HepG2 (cell line): ENCODE data around the gene ITCH. TPM values are rescaled to one million over a fixed set of nuclear protein-coding genes. Genes with fewer than 3 reads are reported as not detected.

Experiments used
- ASH2L ChIP-seq: fragments of 300-600, 200-600 bp; sonication (generic); IDR thresholded peaks from 2 replicates; pipeline ENCODE4 v1.7.0; 2017; ENCODE audit warnings: low read depth, mild to moderate bottlenecking, moderate library complexity, mixed read lengths, low read length; ENCODE audit not compliant: insufficient read length
- CBX5 ChIP-seq: sonication (generic); formaldehyde crosslinking; IDR thresholded peaks from 2 replicates; pipeline ENCODE4 v1.4.0; 2020; ENCODE audit warnings: missing genetic modification reagents, borderline replicate concordance
- MTF2 ChIP-seq: sonication (generic); formaldehyde crosslinking; IDR thresholded peaks from 2 replicates; pipeline ENCODE4 v1.5.0; 2020; ENCODE audit warnings: missing genetic modification reagents, borderline replicate concordance
- NFATC3 ChIP-seq: sonication (generic); formaldehyde crosslinking; IDR thresholded peaks from 2 replicates; pipeline ENCODE4 v1.5.1; 2020; ENCODE audit warnings: mild to moderate bottlenecking, missing genetic modification reagents
- NR2F2 ChIP-seq: IDR thresholded peaks from 2 replicates; pipeline ENCODE4 v1.6.1; 2012; ENCODE audit warnings: low read depth, inconsistent platforms, borderline replicate concordance
- PITX1 ChIP-seq: sonication (generic); formaldehyde crosslinking; IDR thresholded peaks from 2 replicates; pipeline ENCODE4 v1.5.1; 2020; ENCODE audit warnings: mild to moderate bottlenecking, missing genetic modification reagents
- SNAPC2 ChIP-seq: sonication (generic); formaldehyde crosslinking; IDR thresholded peaks from 2 replicates; pipeline ENCODE4 v1.8.1; 2022; ENCODE audit warnings: mild to moderate bottlenecking, missing genetic modification reagents
- SOX13 ChIP-seq, 3 experiments: fragments of 450-650 bp in 1 of 3; sonication (generic) in 1 of 3; formaldehyde crosslinking in 1 of 3; IDR thresholded peaks in 2 of 3; conservative IDR thresholded peaks in 1 of 3; 2 replicates each; pipeline versions ENCODE4 v1.5.0 to v1.6.1; 2016 to 2020; ENCODE audit warnings: antibody characterized with exemption in 1 of 3, mild to moderate bottlenecking in 1 of 3, missing compliant biosample characterization in 1 of 3, missing genetic modification reagents in 1 of 3, moderate library complexity in 1 of 3
- SP4 ChIP-seq: sonication (generic); formaldehyde crosslinking; IDR thresholded peaks from 2 replicates; pipeline ENCODE4 v1.8.1; 2023; ENCODE audit warnings: mild to moderate bottlenecking, missing genetic modification reagents
- TIGD3 ChIP-seq: sonication (generic); formaldehyde crosslinking; IDR thresholded peaks from 2 replicates; pipeline ENCODE4 v1.5.1; 2020; ENCODE audit warnings: mild to moderate bottlenecking, missing genetic modification reagents, borderline replicate concordance
- ZFP41 ChIP-seq: sonication (generic); formaldehyde crosslinking; IDR thresholded peaks from 2 replicates; pipeline ENCODE4 v1.4.0; 2020; ENCODE audit warnings: mild to moderate bottlenecking, missing genetic modification reagents, borderline replicate concordance
- ZNF17 ChIP-seq: sonication (generic); formaldehyde crosslinking; IDR thresholded peaks from 2 replicates; pipeline ENCODE4 v1.5.0; 2020; ENCODE audit warnings: mild to moderate bottlenecking, missing genetic modification reagents
- ZNF619 ChIP-seq: sonication (generic); formaldehyde crosslinking; IDR thresholded peaks from 2 replicates; pipeline ENCODE4 v1.4.0; 2020; ENCODE audit warnings: mild to moderate bottlenecking, missing genetic modification reagents
- ZNF768 ChIP-seq: sonication (generic); formaldehyde crosslinking; IDR thresholded peaks from 2 replicates; pipeline ENCODE4 v1.4.0; 2020; ENCODE audit warnings: missing genetic modification reagents
- ZNF782 ChIP-seq: sonication (generic); formaldehyde crosslinking; IDR thresholded peaks from 2 replicates; pipeline ENCODE4 v1.4.0; 2020; ENCODE audit warnings: missing genetic modification reagents, mild to moderate bottlenecking, borderline replicate concordance
- ZSCAN9 ChIP-seq: IDR thresholded peaks from 2 replicates; pipeline ENCODE4 v1.6.1; 2016; ENCODE audit warnings: borderline replicate concordance
- polyA plus RNA-seq, 8 experiments: library from polyadenylated mRNA; depleted of rRNA in 3 of 8; stranded (reverse) in 7 of 8; unstranded in 1 of 8; fragments of >200 nt; fragmentation: Illumina TruSeq in 4 of 8; extraction: Trizol in 4 of 8; gene quantifications; 2 replicates each; pipeline versions ENCODE4 v1.2.1 to v1.2.3, GENCODE V29; 2011 to 2016; ENCODE audit warnings: low read depth in 4 of 8, missing spikeins in 1 of 8, mixed read lengths in 1 of 8; ENCODE audit not compliant: insufficient read depth in 1 of 8
- total RNA-seq, 5 experiments: library from RNA; depleted of rRNA; stranded (reverse); fragments of >200 nt; fragmentation: Illumina TruSeq; extraction: Trizol; gene quantifications; 2 replicates each; pipeline ENCODE4 v1.2.3, GENCODE V29; 2016; ENCODE audit warnings: low read depth in 1 of 5
- TF ChIP-seq, protein P1 (sequence below): IDR thresholded peaks from 2 replicates; pipeline ENCODE4 v1.6.1; 2012; ENCODE audit warnings: inconsistent platforms
- TF ChIP-seq, protein P2 (sequence below), 2 experiments: IDR thresholded peaks; 2 replicates each; pipeline ENCODE4 v1.6.1; 2011 to 2012; ENCODE audit warnings: low read length in 2 of 2, borderline replicate concordance in 1 of 2, low read depth in 1 of 2, mild to moderate bottlenecking in 1 of 2, moderate library complexity in 1 of 2
- TF ChIP-seq, protein P3 (sequence below): IDR thresholded peaks from 2 replicates; pipeline ENCODE4 v1.6.1; 2016; ENCODE audit warnings: missing compliant biosample characterization, missing genetic modification reagents, borderline replicate concordance
- TF ChIP-seq, protein P4 (sequence below): IDR thresholded peaks from 2 replicates; pipeline ENCODE4 v1.6.1; 2016; ENCODE audit warnings: low read depth, control low read depth

ITCH gene
- total and polyA plus RNA-seq, 2 of the 13 experiments (the other 11 are each of a cell fraction or from before 2014, with no cell fraction given): 20.5 to 112 TPM

DNA sequence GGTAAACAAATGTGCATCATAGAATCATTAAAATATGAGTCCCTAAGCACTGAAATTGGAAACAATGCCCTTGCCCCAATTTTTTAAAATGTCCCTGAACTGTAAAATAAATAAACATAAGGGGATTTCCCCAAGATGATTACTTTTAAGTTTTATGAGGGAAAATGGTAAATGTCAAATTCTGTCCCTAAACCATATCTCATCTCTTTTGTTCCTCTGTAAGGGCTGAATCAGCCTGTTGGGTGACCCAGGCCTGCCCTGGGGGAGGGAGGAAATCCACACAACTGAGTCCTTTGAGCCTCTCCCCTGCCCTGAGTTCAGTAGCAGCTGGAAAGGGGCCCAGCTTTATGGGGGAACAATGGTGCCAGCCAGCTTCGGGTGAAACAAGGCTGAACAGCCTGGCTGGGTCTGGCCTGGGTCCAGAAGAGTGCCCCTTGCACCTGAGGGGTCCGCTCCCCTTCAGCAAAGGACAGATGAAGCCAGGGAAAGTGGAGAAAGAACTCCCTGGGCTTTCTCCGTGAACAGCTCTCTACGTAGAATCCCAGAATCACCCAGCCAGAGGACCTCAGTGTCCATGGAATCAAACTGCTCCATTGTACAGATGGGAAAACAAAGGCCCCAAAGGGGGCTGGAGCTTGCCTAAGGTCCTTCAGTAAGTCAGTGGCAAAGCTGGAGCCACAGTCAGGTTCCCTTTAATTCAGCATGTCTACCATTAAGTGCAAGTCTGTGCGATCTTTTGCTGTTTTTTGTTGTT is 28.2 kb upstream of the ITCH start (continued):
- TF ChIP-seq SP4: 0 out of 2 replicates have a peak, but pooled peaks have one; percentile 68
- TF ChIP-seq NFATC3: no peak
- no peak for TF ChIP-seq MTF2 (CRISPR knock-in tag)
- TF ChIP-seq, protein P1, sequence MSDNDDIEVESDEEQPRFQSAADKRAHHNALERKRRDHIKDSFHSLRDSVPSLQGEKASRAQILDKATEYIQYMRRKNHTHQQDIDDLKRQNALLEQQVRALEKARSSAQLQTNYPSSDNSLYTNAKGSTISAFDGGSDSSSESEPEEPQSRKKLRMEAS: no peak
- no peak for TF ChIP-seq ZNF619 (CRISPR knock-in tag)
- TF ChIP-seq ZNF768 (CRISPR knock-in tag): peak; percentile 55; the same call in 1 of the 2 replicates
- peak; percentile 62; the same call in 1 of the 2 replicates for TF ChIP-seq SOX13 (IDR thresholded peaks at IDR 0.05)
- peak in 1 of 2 experiments; percentile 75; a peak in 2 of 4 replicates for TF ChIP-seq SOX13 (CRISPR knock-in tag; conservative IDR thresholded peaks at IDR 0.05 in 1 of 2, IDR thresholded peaks at IDR 0.05 in 1 of 2)
- no peak for TF ChIP-seq TIGD3 (CRISPR knock-in tag)
- peak; percentile 52; the same call in 1 of the 2 replicates for TF ChIP-seq PITX1
- TF ChIP-seq CBX5 (CRISPR knock-in tag): no peak
- TF ChIP-seq, protein P2, sequence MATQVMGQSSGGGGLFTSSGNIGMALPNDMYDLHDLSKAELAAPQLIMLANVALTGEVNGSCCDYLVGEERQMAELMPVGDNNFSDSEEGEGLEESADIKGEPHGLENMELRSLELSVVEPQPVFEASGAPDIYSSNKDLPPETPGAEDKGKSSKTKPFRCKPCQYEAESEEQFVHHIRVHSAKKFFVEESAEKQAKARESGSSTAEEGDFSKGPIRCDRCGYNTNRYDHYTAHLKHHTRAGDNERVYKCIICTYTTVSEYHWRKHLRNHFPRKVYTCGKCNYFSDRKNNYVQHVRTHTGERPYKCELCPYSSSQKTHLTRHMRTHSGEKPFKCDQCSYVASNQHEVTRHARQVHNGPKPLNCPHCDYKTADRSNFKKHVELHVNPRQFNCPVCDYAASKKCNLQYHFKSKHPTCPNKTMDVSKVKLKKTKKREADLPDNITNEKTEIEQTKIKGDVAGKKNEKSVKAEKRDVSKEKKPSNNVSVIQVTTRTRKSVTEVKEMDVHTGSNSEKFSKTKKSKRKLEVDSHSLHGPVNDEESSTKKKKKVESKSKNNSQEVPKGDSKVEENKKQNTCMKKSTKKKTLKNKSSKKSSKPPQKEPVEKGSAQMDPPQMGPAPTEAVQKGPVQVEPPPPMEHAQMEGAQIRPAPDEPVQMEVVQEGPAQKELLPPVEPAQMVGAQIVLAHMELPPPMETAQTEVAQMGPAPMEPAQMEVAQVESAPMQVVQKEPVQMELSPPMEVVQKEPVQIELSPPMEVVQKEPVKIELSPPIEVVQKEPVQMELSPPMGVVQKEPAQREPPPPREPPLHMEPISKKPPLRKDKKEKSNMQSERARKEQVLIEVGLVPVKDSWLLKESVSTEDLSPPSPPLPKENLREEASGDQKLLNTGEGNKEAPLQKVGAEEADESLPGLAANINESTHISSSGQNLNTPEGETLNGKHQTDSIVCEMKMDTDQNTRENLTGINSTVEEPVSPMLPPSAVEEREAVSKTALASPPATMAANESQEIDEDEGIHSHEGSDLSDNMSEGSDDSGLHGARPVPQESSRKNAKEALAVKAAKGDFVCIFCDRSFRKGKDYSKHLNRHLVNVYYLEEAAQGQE (IDR thresholded peaks at IDR 0.05; ENCODE audit: borderline replicate concordance in 1 of 2, low read depth in 1 of 2, low read length in 2 of 2): no peak
- TF ChIP-seq ZFP41 (CRISPR knock-in tag): no peak
- no peak for TF ChIP-seq ZSCAN9 (CRISPR knock-in tag)
- no peak for TF ChIP-seq SNAPC2 (CRISPR knock-in tag)
- TF ChIP-seq, protein P3, sequence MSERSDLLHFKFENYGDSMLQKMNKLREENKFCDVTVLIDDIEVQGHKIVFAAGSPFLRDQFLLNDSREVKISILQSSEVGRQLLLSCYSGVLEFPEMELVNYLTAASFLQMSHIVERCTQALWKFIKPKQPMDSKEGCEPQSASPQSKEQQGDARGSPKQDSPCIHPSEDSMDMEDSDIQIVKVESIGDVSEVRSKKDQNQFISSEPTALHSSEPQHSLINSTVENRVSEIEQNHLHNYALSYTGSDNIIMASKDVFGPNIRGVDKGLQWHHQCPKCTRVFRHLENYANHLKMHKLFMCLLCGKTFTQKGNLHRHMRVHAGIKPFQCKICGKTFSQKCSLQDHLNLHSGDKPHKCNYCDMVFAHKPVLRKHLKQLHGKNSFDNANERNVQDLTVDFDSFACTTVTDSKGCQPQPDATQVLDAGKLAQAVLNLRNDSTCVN (CRISPR knock-in tag): no peak
- peak; percentile 38 for TF ChIP-seq ASH2L
- no peak for TF ChIP-seq ZNF782
- TF ChIP-seq NR2F2: no peak
- TF ChIP-seq ZNF17 (CRISPR knock-in tag): no peak
- TF ChIP-seq, protein P4, sequence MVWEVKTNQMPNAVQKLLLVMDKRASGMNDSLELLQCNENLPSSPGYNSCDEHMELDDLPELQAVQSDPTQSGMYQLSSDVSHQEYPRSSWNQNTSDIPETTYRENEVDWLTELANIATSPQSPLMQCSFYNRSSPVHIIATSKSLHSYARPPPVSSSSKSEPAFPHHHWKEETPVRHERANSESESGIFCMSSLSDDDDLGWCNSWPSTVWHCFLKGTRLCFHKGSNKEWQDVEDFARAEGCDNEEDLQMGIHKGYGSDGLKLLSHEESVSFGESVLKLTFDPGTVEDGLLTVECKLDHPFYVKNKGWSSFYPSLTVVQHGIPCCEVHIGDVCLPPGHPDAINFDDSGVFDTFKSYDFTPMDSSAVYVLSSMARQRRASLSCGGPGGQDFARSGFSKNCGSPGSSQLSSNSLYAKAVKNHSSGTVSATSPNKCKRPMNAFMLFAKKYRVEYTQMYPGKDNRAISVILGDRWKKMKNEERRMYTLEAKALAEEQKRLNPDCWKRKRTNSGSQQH (CRISPR knock-in tag): 0 out of 2 replicates have a peak, but pooled peaks have one; percentile 23
